CD4-positive, alpha-beta T cell treated with Interleukin-6 at 100 ng/mL for 8 hours (primary cell): ENCODE results near the gene PDE2A.

Experiments used
- DNase-seq: peaks from one replicate; pipeline ENCODE4 v3.0.0-alpha.2; 2020; ENCODE audit warnings: mixed read lengths, low spot score

PDE2A gene

GRCh38 chr11:72704783-72705265 is 30.6 kb upstream of the PDE2A start:
- DNase-seq = no peak

- DNase-seq = no peak
Observed at GRCh38 chr11:72704028-72704782, 30.0 kb upstream of the PDE2A start.

GRCh38 chr11:72703267-72704008 is 29.2 kb upstream of the PDE2A start:
- DNase-seq = no peak

GRCh38 chr11:72702577-72703241 is 28.5 kb upstream of the PDE2A start:
- DNase-seq = no peak

GRCh38 chr11:72702096-72702495 is 27.9 kb upstream of the PDE2A start:
- DNase-seq = no peak

GRCh38 chr11:72701466-72701865 is 27.2 kb upstream of the PDE2A start:
- no peak for DNase-seq

- DNase-seq = no peak
Observed at GRCh38 chr11:72700146-72700545, 25.9 kb upstream of the PDE2A start.

- DNase-seq = no peak
Observed at GRCh38 chr11:72697814-72698213, 23.6 kb upstream of the PDE2A start.

- no peak for DNase-seq
Observed at GRCh38 chr11:72696866-72697700, 22.9 kb upstream of the PDE2A start.

- no peak for DNase-seq
Observed at GRCh38 chr11:72695354-72695753, 21.1 kb upstream of the PDE2A start.

- DNase-seq = no peak
Observed at GRCh38 chr11:72693271-72693968, 19.2 kb upstream of the PDE2A start.

- DNase-seq = no peak
Observed at GRCh38 chr11:72692498-72693237, 18.4 kb upstream of the PDE2A start.

- DNase-seq = no peak
Observed at GRCh38 chr11:72690166-72690565, 15.9 kb upstream of the PDE2A start.

GRCh38 chr11:72688929-72689328 is 14.7 kb upstream of the PDE2A start:
- DNase-seq = no peak

GRCh38 chr11:72688486-72688885 is 14.3 kb upstream of the PDE2A start:
- DNase-seq = no peak

- no peak for DNase-seq
Observed at GRCh38 chr11:72687326-72687725, 13.1 kb upstream of the PDE2A start.

- no peak for DNase-seq
Observed at GRCh38 chr11:72686639-72687220, 12.5 kb upstream of the PDE2A start.

- no peak for DNase-seq
Observed at GRCh38 chr11:72685560-72686480, 11.6 kb upstream of the PDE2A start.
